ENCODE measurements around the gene MRTFA. TPM values are rescaled to one million over a fixed set of nuclear protein-coding genes. Genes with fewer than 3 reads are reported as not detected.
A peak's percentile ranks its signal among the peaks of the same experiment; 100 is the strongest.

The MRTFA gene
- polyA plus RNA-seq, 2 of the 4 experiments (the other 2 are of a cell fraction) = 6.8 to 48.3 TPM

GRCh38 chr22:40535189-40535512 is 101.4 kb downstream of the MRTFA start:
- Histone ChIP-seq H3K4me3 (no peak overlapping the region), H3K9me3 (no peaks in the 10 kb centered on the region), H3K27ac (peak overlapping the region; percentile 81 to 85), H3K4me1 (peaks cover 42% of the 10 kb centered on the region), H3K4me2 (peak overlapping the region; percentile 86)
- TF ChIP-seq ATOH8 (CRISPR knock-in tag; IDR thresholded peaks at IDR 0.05; ENCODE audit: low read depth) (no peak), JUN (IDR thresholded peaks at IDR 0.05) (no peak), HOXB13 (CRISPR knock-in tag; IDR thresholded peaks at IDR 0.05; ENCODE audit: low read depth) (no peak), FOSB (CRISPR knock-in tag; IDR thresholded peaks at IDR 0.05) (no peak), CTCF (IDR thresholded peaks at IDR 0.05) (no peak), ELK1 (IDR thresholded peaks at IDR 0.05; ENCODE audit: low read depth, low read length) (no peak), PBX3 (IDR thresholded peaks at IDR 0.05) (no peak), TFCP2L1 (CRISPR knock-in tag; IDR thresholded peaks at IDR 0.05) (no peak), BCL3 (IDR thresholded peaks at IDR 0.05) (no peak), CBX8 (IDR thresholded peaks at IDR 0.05) (no peak), ZFP36 (IDR thresholded peaks at IDR 0.05; ENCODE audit: borderline replicate concordance, partially characterized antibody) (no peak), CEBPB (IDR thresholded peaks at IDR 0.05) (no peak), NPAS2 (CRISPR knock-in tag; IDR thresholded peaks at IDR 0.05; ENCODE audit: borderline replicate concordance) (no peak)
- 46% methylated on average over 2 of the region's 2 CpGs for WGBS (ENCODE audit: missing lambda C conversion rate)
- FAIRE-seq (no peak), ATAC-seq (peak in 1 of 2 experiments; percentile 44; a peak in 3 of 6 replicates), DNase-seq (ENCODE audit: low read depth in 1 of 2, low spot score in 1 of 2) (no peak)
- POLR2A ChIA-PET = interaction anchor here (1.1 to 2.5 kb wide), 2 partner anchors 51 to 118 kb away, joined by 3 to 15 read pairs; no protein-coding TSS in a partner anchor
- CTCF ChIA-PET = interaction anchor here (1.2 to 2.9 kb wide), 3 partner anchors 11 to 111 kb away, joined by 3 to 23 read pairs (median 13); no protein-coding TSS in a partner anchor

- H3K4me2 ChIP-seq = peak overlapping the region; percentile 86
- peak overlapping the region; percentile 45; the same call in 2 of the 3 replicates for H3K4me3 ChIP-seq
- ATAC-seq = peak; percentile 78 to 81
- no peak for FAIRE-seq
- no peaks in the 10 kb centered on the region for H3K9me3 ChIP-seq
- ChIA-PET CTCF (interaction anchor here (0.6 to 2.9 kb wide), 7 partner anchors 11 to 148 kb away, joined by 3 to 23 read pairs (median 4); no protein-coding TSS in a partner anchor), POLR2A (interaction anchor here (1.1 to 2.5 kb wide), 4 partner anchors 9 to 118 kb away, joined by 3 to 15 read pairs (median 6); partner anchors contain the start of gene MRTFA)
- DNase-seq (ENCODE audit: low read depth in 1 of 2, low spot score in 1 of 2) = no peak
- WGBS (ENCODE audit: missing lambda C conversion rate) = 4% methylated on average over 6 of the region's 6 CpGs
- peak overlapping the region; percentile 81 to 85 for H3K27ac ChIP-seq
- H3K4me1 ChIP-seq = peaks cover 44% of the 10 kb centered on the region
- no peak for TF ChIP-seq PBX3 (IDR thresholded peaks at IDR 0.05)
- no peak for TF ChIP-seq EHF (CRISPR knock-in tag; IDR thresholded peaks at IDR 0.05)
- TF ChIP-seq SMC3 (IDR thresholded peaks at IDR 0.05) = no peak
- no peak for TF ChIP-seq RAD21 (conservative IDR thresholded peaks at IDR 0.05 in 1 of 2, IDR thresholded peaks at IDR 0.05 in 1 of 2)
- no peak for TF ChIP-seq BCL3 (IDR thresholded peaks at IDR 0.05)
- no peak for TF ChIP-seq PHF8 (IDR thresholded peaks at IDR 0.05; ENCODE audit: borderline replicate concordance, low read depth)
- no peak for TF ChIP-seq RARB (CRISPR knock-in tag; IDR thresholded peaks at IDR 0.05)
- TF ChIP-seq CHD4 (IDR thresholded peaks at IDR 0.05; ENCODE audit: borderline replicate concordance) = no peak
- TF ChIP-seq HOXB13 (CRISPR knock-in tag; IDR thresholded peaks at IDR 0.05; ENCODE audit: low read depth) = no peak
- no peak for TF ChIP-seq MAFK (IDR thresholded peaks at IDR 0.05; ENCODE audit: partially characterized antibody)
- no peak for TF ChIP-seq ZC3H11A (IDR thresholded peaks at IDR 0.05)
- no peak for TF ChIP-seq POLR2AphosphoS2 (conservative IDR thresholded peaks at IDR 0.05; ENCODE audit: low read length)
- no peak for TF ChIP-seq HOXA7 (CRISPR knock-in tag; IDR thresholded peaks at IDR 0.05)
Measured at GRCh38 chr22:40534379-40535188, 101.9 kb downstream of the MRTFA start.

All from A549 (cell line).